H1 (cell line): Measurements from ENCODE around the gene TOR1AIP1. TPM values are rescaled to one million over a fixed set of nuclear protein-coding genes. Genes with fewer than 3 reads are reported as not detected.

ENCODE experiments used
- CTCF ChIA-PET: fragments of 300-600 bp; sonication (Branson Sonifier 250); formaldehyde crosslinking; loops from one replicate; lab custom pipeline; 2021; ENCODE audit not compliant: partially characterized antibody; lab: Charles Lee
- POLR2A ChIA-PET: fragments of 300-600 bp; sonication (Branson Sonifier 250); formaldehyde crosslinking; loops from one replicate; lab custom pipeline; 2021; ENCODE audit warnings: inconsistent platforms; ENCODE audit not compliant: partially characterized antibody; lab: Charles Lee
- DNase-seq, 2 experiments: peaks; one replicate each; pipeline versions ENCODE4 v3.0.0 to v3.0.0-alpha.2; 2010 to 2022; ENCODE audit warnings: low spot score in 2 of 2, low read depth in 1 of 2, mixed read lengths in 1 of 2
- FAIRE-seq: peaks from 2 replicates; lab custom pipeline; 2011; peaks lifted over from hg19 to GRCh38; lab: Jason Lieb, UNC
- H2AFZ ChIP-seq: 2 replicates; pipeline ENCODE4 v1.8.1; 2012; ENCODE audit warnings: low read length, inconsistent platforms
- H2AK5ac ChIP-seq: 2 replicates; pipeline ENCODE4 v1.6.1; 2013; ENCODE audit warnings: low read depth, low read length
- H2BK120ac ChIP-seq: replicated peaks from 2 replicates; pipeline ENCODE3; 2013; ENCODE audit warnings: low read depth, low read length, inconsistent platforms
- H2BK12ac ChIP-seq: 2 replicates; pipeline ENCODE4 v1.6.1; 2013; ENCODE audit warnings: low read depth, low read length
- H2BK15ac ChIP-seq: 2 replicates; pipeline ENCODE4 v1.6.1; 2013; ENCODE audit warnings: low read length
- H2BK20ac ChIP-seq: 2 replicates; pipeline ENCODE4 v1.6.1; 2013; ENCODE audit warnings: low read length
- H2BK5ac ChIP-seq: 2 replicates; pipeline ENCODE4 v1.6.1; 2013; ENCODE audit warnings: low read depth, low read length
- H3K14ac ChIP-seq: 2 replicates; pipeline ENCODE4 v1.6.1; 2013; ENCODE audit warnings: inconsistent platforms; ENCODE audit not compliant: insufficient read length
- H3K18ac ChIP-seq: 2 replicates; pipeline ENCODE4 v1.6.1; 2013; ENCODE audit warnings: low read length; ENCODE audit errors: extremely low read depth
- H3K23ac ChIP-seq: 2 replicates; pipeline ENCODE4 v1.6.1; 2013; ENCODE audit warnings: inconsistent platforms; ENCODE audit not compliant: insufficient read length
- H3K23me2 ChIP-seq: 2 replicates; pipeline ENCODE4 v1.6.1; 2013; ENCODE audit warnings: low read depth, low read length
- H3K27ac ChIP-seq: 2 replicates; pipeline ENCODE4 v1.6.1; 2011; ENCODE audit warnings: low read depth, low read length, inconsistent platforms
- H3K27me3 ChIP-seq, 4 experiments: replicated peaks in 1 of 4; 1 replicate in 1 of 4; 2 replicates in 3 of 4; pipeline versions ENCODE4 v1.6.1 to v1.8.1; 2011 to 2013; ENCODE audit warnings: low read length in 3 of 4, mild to moderate bottlenecking in 3 of 4, inconsistent platforms in 2 of 4, mixed read lengths in 2 of 4, moderate library complexity in 1 of 4; ENCODE audit not compliant: control insufficient read depth in 3 of 4, insufficient read depth in 3 of 4; ENCODE audit errors: extremely low read depth in 1 of 4
- H3K36me3 ChIP-seq, 4 experiments: 2 replicates each; pipeline versions ENCODE4 v1.6.1 to v1.8.1; 2011 to 2013; ENCODE audit warnings: mild to moderate bottlenecking in 4 of 4, low read length in 3 of 4, moderate library complexity in 2 of 4, control low read depth in 1 of 4, inconsistent platforms in 1 of 4; ENCODE audit not compliant: insufficient read depth in 4 of 4, control insufficient read depth in 2 of 4
- H3K4ac ChIP-seq: replicated peaks from 2 replicates; pipeline ENCODE3; 2013; ENCODE audit warnings: low read length, low read depth, mixed read lengths, inconsistent platforms; ENCODE audit not compliant: insufficient read length
- H3K4me1 ChIP-seq, 4 experiments: replicated peaks in 1 of 4; 1 replicate in 1 of 4; 2 replicates in 3 of 4; pipeline versions ENCODE4 v1.6.1 to v1.8.1; 2011 to 2013; ENCODE audit warnings: low read length in 3 of 4, inconsistent platforms in 2 of 4, mixed read lengths in 1 of 4; ENCODE audit not compliant: insufficient read depth in 4 of 4, control insufficient read depth in 3 of 4
- H3K4me2 ChIP-seq, 2 experiments: 2 replicates each; pipeline versions ENCODE4 v1.6.1 to v1.8.1; 2011 to 2013; ENCODE audit warnings: low read depth in 2 of 2, low read length in 2 of 2, control low read depth in 1 of 2, inconsistent platforms in 1 of 2, mild to moderate bottlenecking in 1 of 2; ENCODE audit not compliant: insufficient read depth in 1 of 2
- H3K4me3 ChIP-seq, 4 experiments: fragments of 200-600, 300-600 bp in 1 of 4; sonication (generic), shearing (Covaris generic), sonication (Bioruptor Twin) in 1 of 4; 2 replicates each; pipeline versions ENCODE4 v1.5.1 to v1.8.1; 2011 to 2016; ENCODE audit warnings: low read length in 4 of 4, low read depth in 3 of 4, control low read depth in 2 of 4, inconsistent platforms in 2 of 4, mild to moderate bottlenecking in 2 of 4, mixed read lengths in 1 of 4, moderate library complexity in 1 of 4; ENCODE audit not compliant: insufficient read depth in 2 of 4; ENCODE audit errors: extremely low read depth in 1 of 4
- H3K56ac ChIP-seq: replicated peaks from 2 replicates; pipeline ENCODE3; 2013; ENCODE audit warnings: low read depth, mild to moderate bottlenecking, mixed read lengths, low read length, inconsistent platforms; ENCODE audit not compliant: insufficient read length
- H3K79me1 ChIP-seq: 2 replicates; pipeline ENCODE4 v1.6.1; 2013; ENCODE audit warnings: low read depth, low read length, control low read depth
- H3K79me2 ChIP-seq, 2 experiments: 2 replicates each; pipeline versions ENCODE4 v1.6.1 to v1.8.1; 2012 to 2013; ENCODE audit warnings: low read length in 2 of 2, mild to moderate bottlenecking in 2 of 2, inconsistent platforms in 1 of 2; ENCODE audit not compliant: insufficient read depth in 2 of 2, control insufficient read depth in 1 of 2
- H3K9ac ChIP-seq, 4 experiments: replicated peaks in 1 of 4; 1 replicate in 1 of 4; 2 replicates in 3 of 4; pipeline versions ENCODE4 v1.6.1 to v1.8.1; 2011 to 2013; ENCODE audit warnings: low read depth in 3 of 4, low read length in 3 of 4, control low read depth in 2 of 4, mild to moderate bottlenecking in 2 of 4, moderate library complexity in 2 of 4, inconsistent platforms in 1 of 4; ENCODE audit errors: extremely low read depth in 1 of 4
- H3K9me3 ChIP-seq, 2 experiments: 2 replicates each; pipeline versions ENCODE4 v1.6.1 to v1.8.1; 2012 to 2013; ENCODE audit warnings: mild to moderate bottlenecking in 2 of 2, moderate library complexity in 2 of 2, control low read depth in 1 of 2, inconsistent platforms in 1 of 2, low read depth in 1 of 2, low read length in 1 of 2, mixed read lengths in 1 of 2; ENCODE audit not compliant: insufficient read depth in 2 of 2
- H4K20me1 ChIP-seq, 2 experiments: replicated peaks in 1 of 2; 2 replicates each; pipeline versions ENCODE3 to v1.8.1; 2011 to 2013; ENCODE audit warnings: inconsistent platforms in 2 of 2, low read length in 2 of 2, mild to moderate bottlenecking in 1 of 2; ENCODE audit not compliant: insufficient read depth in 2 of 2, control insufficient read depth in 1 of 2
- H4K5ac ChIP-seq: 2 replicates; pipeline ENCODE4 v1.6.1; 2013; ENCODE audit warnings: low read length, low read depth, mixed read lengths, inconsistent platforms; ENCODE audit not compliant: insufficient read length
- H4K8ac ChIP-seq: 2 replicates; pipeline ENCODE4 v1.8.0; 2013; ENCODE audit warnings: mild to moderate bottlenecking, moderate library complexity, low read length, inconsistent platforms; ENCODE audit not compliant: insufficient read depth; ENCODE audit errors: extremely low read depth
- H4K91ac ChIP-seq: replicated peaks from 2 replicates; pipeline ENCODE3; 2013; ENCODE audit warnings: low read length, mixed read lengths, inconsistent platforms; ENCODE audit not compliant: insufficient read length
- JUN ChIP-seq: IDR thresholded peaks from 2 replicates; pipeline ENCODE4 v1.6.1; 2011; ENCODE audit warnings: low read depth, mild to moderate bottlenecking, improper control_type of control experiment, low read length
- TEAD4 ChIP-seq: IDR thresholded peaks from 2 replicates; pipeline ENCODE4 v1.6.1; 2012; ENCODE audit warnings: low read depth, low read length, inconsistent platforms, mixed read lengths
- WGBS, 2 experiments: shearing (Covaris generic) in 1 of 2; methylation state at CpG; one replicate each; pipeline versions ENCODE4 v1.1.6 to v1.1.7; 2013 to 2015; ENCODE audit warnings: low lambda C conversion rate in 2 of 2, mixed read lengths in 2 of 2, inconsistent platforms in 1 of 2, low coverage in 1 of 2, missing lambda C conversion rate in 1 of 2; ENCODE audit not compliant: insufficient replicate concordance in 2 of 2, insufficient coverage in 1 of 2, insufficient read length in 1 of 2; ENCODE audit errors: extremely low coverage in 1 of 2, missing lambda C conversion rate in 1 of 2; 5-methylcytosine and 5-hydroxymethylcytosine counted together
- polyA plus RNA-seq, 7 experiments: library from polyadenylated mRNA; depleted of rRNA in 3 of 7; stranded (reverse) in 5 of 7; unstranded in 2 of 7; fragments of >200 nt in 5 of 7; fragments of 200-250 nt in 2 of 7; gene quantifications; 1 replicate in 5 of 7; 2 replicates in 1 of 7; 4 replicates in 1 of 7; pipeline versions ENCODE4 v1.2.1 to v1.2.3, GENCODE V29; 2011 to 2013; ENCODE audit warnings: missing spikeins in 2 of 7, mixed read lengths in 2 of 7
- total RNA-seq: library from RNA; stranded (reverse); fragmentation: NEBNext Ultra II Directional; extraction: Animal tissue kit (Norgen Biotek cat#: 25700); gene quantifications from 2 replicates; pipeline ENCODE4 v1.2.1, GENCODE V29; 2021

The TOR1AIP1 gene
- total and polyA plus RNA-seq, 2 of the 8 experiments (the other 6 are each of a cell fraction or from before 2014, with no cell fraction given), result 5.7 to 22.8 TPM

DNA sequence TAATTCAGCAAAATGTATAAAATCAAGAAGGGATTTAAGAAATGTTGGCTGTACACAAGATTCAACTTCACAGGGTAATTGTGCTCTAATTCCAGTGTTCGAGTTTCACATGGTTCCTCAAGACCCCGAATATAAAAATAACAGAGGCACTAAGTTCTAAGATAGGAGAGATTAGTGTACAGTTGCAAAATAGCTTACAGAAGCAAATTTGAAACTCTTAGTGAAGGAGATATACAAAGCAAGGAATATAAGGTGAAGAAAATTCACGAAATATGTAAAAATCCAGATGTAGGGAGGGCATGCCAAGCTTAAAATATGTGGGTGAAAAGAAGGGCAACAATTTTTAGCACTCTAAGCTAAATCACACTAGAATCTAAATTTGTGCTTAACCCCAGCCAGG is 33.9 kb upstream of the TOR1AIP1 start:
- CTCF ChIA-PET, result interaction anchor here (1.3 kb wide), 1 partner anchor 33 kb away, joined by 3 read pairs; no protein-coding TSS in a partner anchor
- H3K18ac ChIP-seq, result no peak overlapping the region

More for the DNA sequence above, 33.9 kb upstream of the TOR1AIP1 start:
- H2BK20ac ChIP-seq, result no peak overlapping the region
- no peak overlapping the region for H3K4ac ChIP-seq
- DNase-seq, result no peak
- no peak overlapping the region for H2AFZ ChIP-seq
- H3K79me2 ChIP-seq, result no peaks in the 10 kb centered on the region
- no peaks in the 10 kb centered on the region for H3K9me3 ChIP-seq
- H3K36me3 ChIP-seq, result peaks cover 8 to 49% (median 18%) of the 10 kb centered on the region in 4 experiments; a peak in 7 of 8 replicates
- H3K27ac ChIP-seq, result no peak overlapping the region
- no peak overlapping the region for H3K56ac ChIP-seq
- no peaks in the 10 kb centered on the region for H3K27me3 ChIP-seq
- peaks cover 0 to 2% of the 10 kb centered on the region in 2 experiments for H4K20me1 ChIP-seq
- no peak overlapping the region for H2BK12ac ChIP-seq
- no peak overlapping the region for H3K4me3 ChIP-seq
- no peak for FAIRE-seq
- no peaks in the 10 kb centered on the region for H3K4me1 ChIP-seq
- H3K23ac ChIP-seq, result no peak overlapping the region
- no peak for TF ChIP-seq JUN
- TF ChIP-seq TEAD4, result no peak
- no peaks in the 10 kb centered on the region for H3K23me2 ChIP-seq
- H4K5ac ChIP-seq, result no peak overlapping the region
- H2BK120ac ChIP-seq, result no peak overlapping the region
- WGBS, 2 experiments, result 95% methylated on average over 3 of the region's 3 CpGs; no CpG with 5 or more reads in 1 of the 2 experiments
- no peak overlapping the region for H4K8ac ChIP-seq
- POLR2A ChIA-PET, result no interaction called here
- H2AK5ac ChIP-seq, result no peak overlapping the region
- no peak overlapping the region for H3K9ac ChIP-seq
- H3K79me1 ChIP-seq, result no peaks in the 10 kb centered on the region
- no peak overlapping the region for H3K14ac ChIP-seq
- no peak overlapping the region for H3K4me2 ChIP-seq
- no peak overlapping the region for H2BK15ac ChIP-seq
- H4K91ac ChIP-seq, result no peak overlapping the region
- H2BK5ac ChIP-seq, result no peak overlapping the region
